ENCODE results near the gene REV1. TPM values are rescaled to one million over a fixed set of nuclear protein-coding genes. Genes with fewer than 3 reads are reported as not detected.

Gene REV1
- total and polyA plus RNA-seq, 4 donors, result 4.0 to 37.7 (median 16.2) TPM

DNA sequence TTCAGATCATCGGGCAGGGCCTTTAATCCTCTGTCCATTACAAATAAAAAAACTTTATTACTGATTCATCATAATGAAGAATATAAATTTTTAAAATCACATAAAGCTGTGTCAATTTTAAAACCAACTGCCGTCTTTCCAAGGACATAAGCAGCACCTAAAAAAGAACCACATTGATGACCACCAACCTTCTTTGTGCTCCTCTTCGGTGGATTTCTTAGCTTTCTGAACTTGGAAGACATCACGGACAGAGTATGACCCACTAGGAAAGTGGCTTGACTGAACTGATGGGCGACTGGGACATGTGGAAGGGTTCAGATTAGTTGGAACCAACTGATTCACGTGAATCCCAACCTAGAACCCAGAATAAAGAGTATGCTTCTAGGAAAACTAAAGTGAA, 83.7 kb downstream of the REV1 start:
- no peak for DNase-seq (ENCODE audit: low spot score)
- peaks cover 3 to 64% (median 40%) of the 10 kb centered on the region in 4 donors for H3K36me3 ChIP-seq (ENCODE audit: control insufficient read depth in 4 of 4, insufficient read depth in 3 of 4, low read depth in 1 of 4, low read length in 3 of 4)
- no peak overlapping the region for H3K9ac ChIP-seq (ENCODE audit: low read depth in 1 of 2, low read length in 2 of 2)
- no peak overlapping the region for H3K27ac ChIP-seq (ENCODE audit: low read depth in 1 of 2, low read length in 2 of 2)
- no peaks in the 10 kb centered on the region for H3K9me3 ChIP-seq (ENCODE audit: control insufficient read depth in 4 of 4, low read length in 3 of 4)
- peaks cover 0 to 20% (median 13%) of the 10 kb centered on the region in 4 donors for H3K4me1 ChIP-seq (ENCODE audit: control insufficient read depth in 4 of 4, insufficient read depth in 4 of 4, low read length in 3 of 4)
- H3K27me3 ChIP-seq (ENCODE audit: control insufficient read depth in 4 of 4, insufficient read depth in 4 of 4, low read length in 3 of 4), result no peaks in the 10 kb centered on the region
- no peak overlapping the region for H3K4me3 ChIP-seq (ENCODE audit: low read depth in 1 of 3, low read length in 3 of 3)
- TF ChIP-seq NR2F2 (IDR thresholded peaks at IDR 0.05), result no peak
- no peak for TF ChIP-seq HNF4A (conservative IDR thresholded peaks at IDR 0.05)
- WGBS, result 97% methylated on average over 6 of the region's 6 CpGs

DNA sequence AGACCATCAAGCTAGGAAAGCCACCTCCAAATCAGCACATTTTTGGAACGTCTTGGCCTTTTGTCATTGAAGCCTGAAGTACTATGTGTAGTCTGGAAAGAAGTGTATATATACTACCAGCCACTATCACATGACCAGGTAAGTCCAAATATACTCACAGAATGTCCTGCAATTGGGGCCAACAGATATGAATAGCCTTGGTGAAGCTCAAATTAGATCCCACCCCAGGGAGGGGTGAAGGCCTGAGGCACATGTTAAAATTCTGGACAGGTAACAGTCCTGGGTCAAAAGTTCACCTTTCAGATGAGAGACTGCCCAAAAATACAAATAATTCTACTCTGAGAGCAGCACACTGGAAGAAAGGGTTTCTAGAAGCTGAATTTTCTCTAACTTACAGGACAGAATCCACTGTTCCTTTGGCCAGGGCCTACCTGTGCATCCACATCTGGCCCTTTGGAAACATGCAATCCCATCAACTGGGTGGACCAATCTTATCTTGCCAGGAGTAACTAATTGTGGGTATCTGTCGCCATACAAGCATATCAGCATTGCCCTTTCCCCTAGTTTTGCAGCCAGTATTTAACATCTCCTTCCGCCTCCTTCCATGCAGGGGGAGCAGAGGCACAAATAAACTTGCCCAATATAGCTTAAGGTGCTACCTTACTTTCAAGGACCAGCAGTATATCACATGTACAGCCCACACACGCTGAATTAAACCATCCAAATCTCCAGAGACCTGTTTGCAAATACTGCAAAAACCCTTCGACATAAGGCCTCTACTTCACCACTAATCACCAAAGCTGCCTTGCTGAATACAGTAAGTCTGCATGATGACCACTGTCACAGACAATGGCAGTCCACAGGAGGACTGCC, 84.8 kb downstream of the REV1 start:
- no peak for TF ChIP-seq FOXA2 (IDR thresholded peaks at IDR 0.05)
- TF ChIP-seq TAF1 (conservative IDR thresholded peaks at IDR 0.05), result no peak
- TF ChIP-seq GABPA (IDR thresholded peaks at IDR 0.05 in 1 of 2, conservative IDR thresholded peaks at IDR 0.05 in 1 of 2), result no peak
- no peak for TF ChIP-seq RXRA (IDR thresholded peaks at IDR 0.05)
- TF ChIP-seq, protein P1, sequence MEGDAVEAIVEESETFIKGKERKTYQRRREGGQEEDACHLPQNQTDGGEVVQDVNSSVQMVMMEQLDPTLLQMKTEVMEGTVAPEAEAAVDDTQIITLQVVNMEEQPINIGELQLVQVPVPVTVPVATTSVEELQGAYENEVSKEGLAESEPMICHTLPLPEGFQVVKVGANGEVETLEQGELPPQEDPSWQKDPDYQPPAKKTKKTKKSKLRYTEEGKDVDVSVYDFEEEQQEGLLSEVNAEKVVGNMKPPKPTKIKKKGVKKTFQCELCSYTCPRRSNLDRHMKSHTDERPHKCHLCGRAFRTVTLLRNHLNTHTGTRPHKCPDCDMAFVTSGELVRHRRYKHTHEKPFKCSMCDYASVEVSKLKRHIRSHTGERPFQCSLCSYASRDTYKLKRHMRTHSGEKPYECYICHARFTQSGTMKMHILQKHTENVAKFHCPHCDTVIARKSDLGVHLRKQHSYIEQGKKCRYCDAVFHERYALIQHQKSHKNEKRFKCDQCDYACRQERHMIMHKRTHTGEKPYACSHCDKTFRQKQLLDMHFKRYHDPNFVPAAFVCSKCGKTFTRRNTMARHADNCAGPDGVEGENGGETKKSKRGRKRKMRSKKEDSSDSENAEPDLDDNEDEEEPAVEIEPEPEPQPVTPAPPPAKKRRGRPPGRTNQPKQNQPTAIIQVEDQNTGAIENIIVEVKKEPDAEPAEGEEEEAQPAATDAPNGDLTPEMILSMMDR (IDR thresholded peaks at IDR 0.05; ENCODE audit: low read depth, low read length, missing input control), result no peak
- no peak for TF ChIP-seq NR2F2 (IDR thresholded peaks at IDR 0.05)
- TF ChIP-seq, protein P2, sequence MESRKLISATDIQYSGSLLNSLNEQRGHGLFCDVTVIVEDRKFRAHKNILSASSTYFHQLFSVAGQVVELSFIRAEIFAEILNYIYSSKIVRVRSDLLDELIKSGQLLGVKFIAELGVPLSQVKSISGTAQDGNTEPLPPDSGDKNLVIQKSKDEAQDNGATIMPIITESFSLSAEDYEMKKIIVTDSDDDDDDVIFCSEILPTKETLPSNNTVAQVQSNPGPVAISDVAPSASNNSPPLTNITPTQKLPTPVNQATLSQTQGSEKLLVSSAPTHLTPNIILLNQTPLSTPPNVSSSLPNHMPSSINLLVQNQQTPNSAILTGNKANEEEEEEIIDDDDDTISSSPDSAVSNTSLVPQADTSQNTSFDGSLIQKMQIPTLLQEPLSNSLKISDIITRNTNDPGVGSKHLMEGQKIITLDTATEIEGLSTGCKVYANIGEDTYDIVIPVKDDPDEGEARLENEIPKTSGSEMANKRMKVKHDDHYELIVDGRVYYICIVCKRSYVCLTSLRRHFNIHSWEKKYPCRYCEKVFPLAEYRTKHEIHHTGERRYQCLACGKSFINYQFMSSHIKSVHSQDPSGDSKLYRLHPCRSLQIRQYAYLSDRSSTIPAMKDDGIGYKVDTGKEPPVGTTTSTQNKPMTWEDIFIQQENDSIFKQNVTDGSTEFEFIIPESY (IDR thresholded peaks at IDR 0.05), result no peak
- TF ChIP-seq EGR1 (IDR thresholded peaks at IDR 0.05; ENCODE audit: low read depth in 2 of 2), result no peak
- TF ChIP-seq FOXA1 (IDR thresholded peaks at IDR 0.05), result no peak
- TF ChIP-seq, protein P3, sequence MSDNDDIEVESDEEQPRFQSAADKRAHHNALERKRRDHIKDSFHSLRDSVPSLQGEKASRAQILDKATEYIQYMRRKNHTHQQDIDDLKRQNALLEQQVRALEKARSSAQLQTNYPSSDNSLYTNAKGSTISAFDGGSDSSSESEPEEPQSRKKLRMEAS (IDR thresholded peaks at IDR 0.05), result no peak
- no peak for TF ChIP-seq HNF4A (conservative IDR thresholded peaks at IDR 0.05)
- no peak for TF ChIP-seq YY1 (IDR thresholded peaks at IDR 0.05)
- no peak for TF ChIP-seq RAD21 (IDR thresholded peaks at IDR 0.05)
- TF ChIP-seq, protein P4, sequence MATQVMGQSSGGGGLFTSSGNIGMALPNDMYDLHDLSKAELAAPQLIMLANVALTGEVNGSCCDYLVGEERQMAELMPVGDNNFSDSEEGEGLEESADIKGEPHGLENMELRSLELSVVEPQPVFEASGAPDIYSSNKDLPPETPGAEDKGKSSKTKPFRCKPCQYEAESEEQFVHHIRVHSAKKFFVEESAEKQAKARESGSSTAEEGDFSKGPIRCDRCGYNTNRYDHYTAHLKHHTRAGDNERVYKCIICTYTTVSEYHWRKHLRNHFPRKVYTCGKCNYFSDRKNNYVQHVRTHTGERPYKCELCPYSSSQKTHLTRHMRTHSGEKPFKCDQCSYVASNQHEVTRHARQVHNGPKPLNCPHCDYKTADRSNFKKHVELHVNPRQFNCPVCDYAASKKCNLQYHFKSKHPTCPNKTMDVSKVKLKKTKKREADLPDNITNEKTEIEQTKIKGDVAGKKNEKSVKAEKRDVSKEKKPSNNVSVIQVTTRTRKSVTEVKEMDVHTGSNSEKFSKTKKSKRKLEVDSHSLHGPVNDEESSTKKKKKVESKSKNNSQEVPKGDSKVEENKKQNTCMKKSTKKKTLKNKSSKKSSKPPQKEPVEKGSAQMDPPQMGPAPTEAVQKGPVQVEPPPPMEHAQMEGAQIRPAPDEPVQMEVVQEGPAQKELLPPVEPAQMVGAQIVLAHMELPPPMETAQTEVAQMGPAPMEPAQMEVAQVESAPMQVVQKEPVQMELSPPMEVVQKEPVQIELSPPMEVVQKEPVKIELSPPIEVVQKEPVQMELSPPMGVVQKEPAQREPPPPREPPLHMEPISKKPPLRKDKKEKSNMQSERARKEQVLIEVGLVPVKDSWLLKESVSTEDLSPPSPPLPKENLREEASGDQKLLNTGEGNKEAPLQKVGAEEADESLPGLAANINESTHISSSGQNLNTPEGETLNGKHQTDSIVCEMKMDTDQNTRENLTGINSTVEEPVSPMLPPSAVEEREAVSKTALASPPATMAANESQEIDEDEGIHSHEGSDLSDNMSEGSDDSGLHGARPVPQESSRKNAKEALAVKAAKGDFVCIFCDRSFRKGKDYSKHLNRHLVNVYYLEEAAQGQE (IDR thresholded peaks at IDR 0.05), result no peak
- TF ChIP-seq SP1 (IDR thresholded peaks at IDR 0.05), result no peak
- no peak for TF ChIP-seq HNF4G (IDR thresholded peaks at IDR 0.05)
- TF ChIP-seq, protein P5, sequence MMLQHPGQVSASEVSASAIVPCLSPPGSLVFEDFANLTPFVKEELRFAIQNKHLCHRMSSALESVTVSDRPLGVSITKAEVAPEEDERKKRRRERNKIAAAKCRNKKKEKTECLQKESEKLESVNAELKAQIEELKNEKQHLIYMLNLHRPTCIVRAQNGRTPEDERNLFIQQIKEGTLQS (IDR thresholded peaks at IDR 0.05), result no peak
- TF ChIP-seq JUND (IDR thresholded peaks at IDR 0.05), result no peak
- Histone ChIP-seq H3K27me3 (ENCODE audit: control insufficient read depth in 4 of 4, insufficient read depth in 4 of 4, low read length in 3 of 4) (no peaks in the 10 kb centered on the region), H3K9ac (ENCODE audit: low read depth in 1 of 2, low read length in 2 of 2) (no peak overlapping the region), H3K36me3 (ENCODE audit: control insufficient read depth in 4 of 4, insufficient read depth in 3 of 4, low read depth in 1 of 4, low read length in 3 of 4) (peaks cover 4 to 60% (median 41%) of the 10 kb centered on the region in 4 donors), H3K27ac (ENCODE audit: low read depth in 1 of 2, low read length in 2 of 2) (no peak overlapping the region), H3K4me1 (ENCODE audit: control insufficient read depth in 4 of 4, insufficient read depth in 4 of 4, low read length in 3 of 4) (peaks cover 0 to 20% (median 13%) of the 10 kb centered on the region in 4 donors), H3K9me3 (ENCODE audit: control insufficient read depth in 4 of 4, low read length in 3 of 4) (no peaks in the 10 kb centered on the region), H3K4me3 (ENCODE audit: low read depth in 1 of 3, low read length in 3 of 3) (no peak overlapping the region)
- DNase-seq (ENCODE audit: low spot score), result no peak
- WGBS, result 84% methylated on average over 5 of the region's 5 CpGs

Measured in liver (tissue), 9 donors.